Fibroblast of lung (primary cell): Measurements from ENCODE around the gene TXNDC5. TPM values are rescaled to one million over a fixed set of nuclear protein-coding genes. Genes with fewer than 3 reads are reported as not detected.

Source experiments
- DNase-seq, 2 donors: peaks; one replicate each; pipeline versions ENCODE4 v3.0.0 to v3.0.0-alpha.2; 2010; ENCODE audit warnings: low read depth in 2 of 2
- H2AFZ ChIP-seq: 2 replicates; pipeline ENCODE4 v1.5.1; 2012; ENCODE audit warnings: low read length, control low read depth, inconsistent platforms
- H3K27ac ChIP-seq: 2 replicates; pipeline ENCODE4 v1.5.1; 2011; ENCODE audit warnings: low read length, control low read depth; ENCODE audit not compliant: insufficient read depth
- H3K27me3 ChIP-seq: 2 replicates; pipeline ENCODE4 v1.5.1; 2011; ENCODE audit warnings: mild to moderate bottlenecking, low read length; ENCODE audit not compliant: control insufficient read depth, insufficient read depth
- H3K36me3 ChIP-seq: 2 replicates; pipeline ENCODE4 v1.5.1; 2011; ENCODE audit warnings: low read length; ENCODE audit not compliant: control insufficient read depth, insufficient read depth
- H3K4me1 ChIP-seq: 2 replicates; pipeline ENCODE4 v1.5.1; 2011; ENCODE audit warnings: low read length; ENCODE audit not compliant: control insufficient read depth, insufficient read depth; ENCODE audit errors: extremely low read depth
- H3K4me2 ChIP-seq: 2 replicates; pipeline ENCODE4 v1.5.1; 2011; ENCODE audit warnings: low read length, control low read depth; ENCODE audit not compliant: insufficient read depth; ENCODE audit errors: extremely low read depth
- H3K4me3 ChIP-seq, 4 experiments: fragments of 200-600 bp in 1 of 4; sonication (generic) in 1 of 4; replicated peaks in 1 of 4; 2 replicates each; pipeline ENCODE4 v1.5.1; 2011 to 2016; ENCODE audit warnings: low read length in 4 of 4, low read depth in 3 of 4, mild to moderate bottlenecking in 3 of 4, control low read depth in 2 of 4, inconsistent platforms in 1 of 4, mixed read lengths in 1 of 4; ENCODE audit not compliant: insufficient read depth in 1 of 4; ENCODE audit errors: control extremely low read depth in 1 of 4
- H3K79me2 ChIP-seq: 2 replicates; pipeline ENCODE4 v1.5.1; 2012; ENCODE audit warnings: mild to moderate bottlenecking, low read length, inconsistent platforms; ENCODE audit not compliant: control insufficient read depth, insufficient read depth
- H3K9ac ChIP-seq: 2 replicates; pipeline ENCODE4 v1.5.1; 2011; ENCODE audit warnings: mild to moderate bottlenecking, low read length, control low read depth; ENCODE audit not compliant: insufficient read depth
- H3K9me3 ChIP-seq: 2 replicates; pipeline ENCODE4 v1.5.1; 2012; ENCODE audit warnings: low read depth, low read length; ENCODE audit not compliant: control insufficient read depth, insufficient read depth
- H4K20me1 ChIP-seq: 2 replicates; pipeline ENCODE4 v1.5.1; 2011; ENCODE audit warnings: low read length; ENCODE audit not compliant: control insufficient read depth, insufficient read depth; ENCODE audit errors: extremely low read depth
- EZH2 ChIP-seq: IDR thresholded peaks from 2 replicates; pipeline ENCODE4 v1.5.1; 2012; ENCODE audit warnings: low read length, control low read depth, mild to moderate bottlenecking; ENCODE audit errors: missing control alignments
- polyA plus RNA-seq, 2 donors: library from polyadenylated mRNA; depleted of rRNA in 1 of 2; stranded (reverse) in 1 of 2; unstranded in 1 of 2; fragments of >200 nt; gene quantifications; 2 replicates each; pipeline ENCODE4 v1.2.1, GENCODE V29; 2011 to 2012; ENCODE audit warnings: missing spikeins in 1 of 2
- total RNA-seq: library from RNA; depleted of rRNA; stranded (reverse); fragments of >200 nt; gene quantifications from 2 replicates; pipeline ENCODE4 v1.2.1, GENCODE V29; 2014
- TF ChIP-seq, protein P1 (sequence below), 2 donors: IDR thresholded peaks in 1 of 2; conservative IDR thresholded peaks in 1 of 2; 1 replicate in 1 of 2; 2 replicates in 1 of 2; pipeline ENCODE4 v1.5.1; 2011 to 2012; ENCODE audit warnings: low read length in 2 of 2, control low read depth in 1 of 2, inconsistent platforms in 1 of 2, low read depth in 1 of 2, mild to moderate bottlenecking in 1 of 2

The TXNDC5 gene
- total and polyA plus RNA-seq, 2 donors (not counting 1 experiment from before 2014, with no cell fraction given) = 349 to 354 TPM

DNA sequence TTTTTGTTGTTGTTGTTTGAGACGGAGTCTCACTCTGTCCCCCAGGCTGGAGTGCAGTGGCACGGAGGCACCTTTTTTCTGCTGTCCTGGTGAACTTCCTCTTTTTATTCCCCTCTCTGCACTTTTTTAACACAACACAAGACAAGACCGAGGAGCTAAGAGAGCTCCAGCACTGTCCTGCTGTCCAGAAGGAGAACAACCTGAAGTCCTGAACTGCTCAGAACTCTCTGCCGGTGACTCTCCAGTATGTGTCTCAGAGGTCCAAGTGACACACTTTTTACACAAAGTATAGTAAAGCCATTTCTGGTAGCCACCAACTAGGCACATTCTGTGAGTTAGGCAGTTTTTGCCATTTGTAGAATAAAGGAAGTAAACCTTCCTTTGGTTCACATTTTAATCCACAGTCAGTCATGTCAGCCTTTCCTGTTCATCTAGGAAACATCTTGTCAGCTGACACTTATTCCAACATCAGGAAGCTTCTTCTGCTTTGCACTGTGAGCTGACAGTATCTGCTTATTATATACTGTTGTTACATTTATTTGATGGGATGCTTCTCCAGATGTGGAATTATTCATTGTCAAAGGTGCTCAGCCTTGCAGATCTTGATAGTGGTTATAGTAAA lies 28.1 kb upstream of the TXNDC5 start:
- no peak overlapping the region for H3K4me2 ChIP-seq
- no peak overlapping the region for H3K9ac ChIP-seq
- TF ChIP-seq, protein P1, sequence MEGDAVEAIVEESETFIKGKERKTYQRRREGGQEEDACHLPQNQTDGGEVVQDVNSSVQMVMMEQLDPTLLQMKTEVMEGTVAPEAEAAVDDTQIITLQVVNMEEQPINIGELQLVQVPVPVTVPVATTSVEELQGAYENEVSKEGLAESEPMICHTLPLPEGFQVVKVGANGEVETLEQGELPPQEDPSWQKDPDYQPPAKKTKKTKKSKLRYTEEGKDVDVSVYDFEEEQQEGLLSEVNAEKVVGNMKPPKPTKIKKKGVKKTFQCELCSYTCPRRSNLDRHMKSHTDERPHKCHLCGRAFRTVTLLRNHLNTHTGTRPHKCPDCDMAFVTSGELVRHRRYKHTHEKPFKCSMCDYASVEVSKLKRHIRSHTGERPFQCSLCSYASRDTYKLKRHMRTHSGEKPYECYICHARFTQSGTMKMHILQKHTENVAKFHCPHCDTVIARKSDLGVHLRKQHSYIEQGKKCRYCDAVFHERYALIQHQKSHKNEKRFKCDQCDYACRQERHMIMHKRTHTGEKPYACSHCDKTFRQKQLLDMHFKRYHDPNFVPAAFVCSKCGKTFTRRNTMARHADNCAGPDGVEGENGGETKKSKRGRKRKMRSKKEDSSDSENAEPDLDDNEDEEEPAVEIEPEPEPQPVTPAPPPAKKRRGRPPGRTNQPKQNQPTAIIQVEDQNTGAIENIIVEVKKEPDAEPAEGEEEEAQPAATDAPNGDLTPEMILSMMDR (conservative IDR thresholded peaks at IDR 0.05 in 1 of 2, IDR thresholded peaks at IDR 0.05 in 1 of 2; ENCODE audit: low read depth in 1 of 2, low read length in 2 of 2) = no peak
- TF ChIP-seq EZH2 = no peak
- H4K20me1 ChIP-seq = no peaks in the 10 kb centered on the region
- H3K27ac ChIP-seq = no peak overlapping the region
- DNase-seq = no peak
- no peak overlapping the region for H3K4me3 ChIP-seq
- no peaks in the 10 kb centered on the region for H3K36me3 ChIP-seq
- H2AFZ ChIP-seq = no peak overlapping the region
- H3K4me1 ChIP-seq = no peaks in the 10 kb centered on the region
- H3K9me3 ChIP-seq = no peaks in the 10 kb centered on the region
- H3K79me2 ChIP-seq = no peaks in the 10 kb centered on the region
- H3K27me3 ChIP-seq = no peaks in the 10 kb centered on the region

DNA sequence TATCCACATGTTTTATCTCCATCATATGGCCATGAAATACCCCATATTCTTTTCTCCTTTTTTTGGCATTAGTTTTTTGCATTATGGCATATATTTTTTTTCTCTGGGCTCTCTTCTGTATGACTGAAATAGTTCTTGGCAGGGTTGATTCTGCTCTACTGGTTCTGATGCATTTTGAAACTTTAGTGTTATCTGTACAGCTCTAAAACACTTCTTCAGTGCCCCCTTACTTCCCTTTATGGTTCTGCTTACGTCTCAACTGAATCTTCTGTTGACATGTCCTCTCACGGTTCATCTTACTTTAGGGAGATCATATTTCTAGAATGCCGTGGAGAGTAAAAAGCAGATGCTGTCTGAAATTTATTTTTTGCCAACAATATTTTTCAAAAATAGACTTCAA lies 23.2 kb upstream of the TXNDC5 start:
- H3K79me2 ChIP-seq = no peaks in the 10 kb centered on the region
- TF ChIP-seq, protein P1 (conservative IDR thresholded peaks at IDR 0.05 in 1 of 2, IDR thresholded peaks at IDR 0.05 in 1 of 2; ENCODE audit: low read depth in 1 of 2, low read length in 2 of 2) = no peak
- no peak for TF ChIP-seq EZH2
- no peak overlapping the region for H3K9ac ChIP-seq

GRCh38 chr6:7932625-7933024 lies 22.0 kb upstream of the TXNDC5 start:
- Histone ChIP-seq H3K27ac (no peak overlapping the region), H3K4me2 (no peak overlapping the region), H3K4me3 (no peak overlapping the region), H3K9me3 (no peaks in the 10 kb centered on the region), H4K20me1 (no peaks in the 10 kb centered on the region), H3K4me1 (no peaks in the 10 kb centered on the region), H3K79me2 (no peaks in the 10 kb centered on the region), H3K9ac (no peak overlapping the region), H2AFZ (no peak overlapping the region), H3K36me3 (no peaks in the 10 kb centered on the region), H3K27me3 (no peaks in the 10 kb centered on the region)
- DNase-seq = no peak
- TF ChIP-seq, protein P1 (conservative IDR thresholded peaks at IDR 0.05 in 1 of 2, IDR thresholded peaks at IDR 0.05 in 1 of 2; ENCODE audit: low read depth in 1 of 2, low read length in 2 of 2) = no peak
- TF ChIP-seq EZH2 = no peak

More for the DNA sequence above, 23.2 kb upstream of the TXNDC5 start:
- Histone ChIP-seq H3K9me3 (no peaks in the 10 kb centered on the region), H3K27ac (no peak overlapping the region), H3K36me3 (no peaks in the 10 kb centered on the region), H2AFZ (no peak overlapping the region), H3K4me2 (no peak overlapping the region), H3K27me3 (no peaks in the 10 kb centered on the region), H4K20me1 (no peaks in the 10 kb centered on the region), H3K4me3 (no peak overlapping the region), H3K4me1 (no peaks in the 10 kb centered on the region)
- no peak for DNase-seq
